ENCODE results near the gene LMOD2. TPM values are rescaled to one million over a fixed set of nuclear protein-coding genes. Genes with fewer than 3 reads are reported as not detected.

LMOD2 gene
- total RNA-seq, 1 experiment from 2014 or later, result not detected

GRCh38 chr7:123680580-123680979, 24.9 kb downstream of the LMOD2 start:
- Histone ChIP-seq H3K27me3 (ENCODE audit: insufficient read depth, low read length) (no peaks in the 10 kb centered on the region), H3K9me3 (ENCODE audit: control insufficient read depth in 1 of 2, insufficient read depth in 1 of 2, low read depth in 1 of 2, low read length in 2 of 2) (no peaks in the 10 kb centered on the region), H3K9me2 (ENCODE audit: insufficient read depth) (no peaks in the 10 kb centered on the region), H3K27ac (ENCODE audit: low read depth, low read length) (no peak overlapping the region), H2AFZ (ENCODE audit: low read depth, low read length, poor library complexity, severe bottlenecking) (no peak overlapping the region), H3K4me2 (ENCODE audit: low read length) (no peak overlapping the region), H3K79me2 (ENCODE audit: insufficient read depth, low read length) (no peaks in the 10 kb centered on the region), H3K4me1 (ENCODE audit: control insufficient read depth in 1 of 2, insufficient read depth in 2 of 2, low read length in 2 of 2) (no peaks in the 10 kb centered on the region), H3K4me3 (replicated peaks in 1 of 2; ENCODE audit: low read depth in 1 of 2, low read length in 2 of 2) (no peak overlapping the region), H4K20me1 (ENCODE audit: insufficient read depth) (no peaks in the 10 kb centered on the region), H3K9ac (ENCODE audit: low read length) (no peak overlapping the region), H3K36me3 (ENCODE audit: control insufficient read depth in 1 of 2, insufficient read depth in 2 of 2, low read length in 2 of 2) (peaks cover 4 to 7% of the 10 kb centered on the region in 2 experiments; a peak in 3 of 4 replicates)
- DNase-seq (ENCODE audit: low read depth, low spot score) (no peak), ATAC-seq (no peak)
- POLR2A ChIA-PET, result no interaction called here
- TF ChIP-seq POLR2AphosphoS5 (IDR thresholded peaks at IDR 0.05; ENCODE audit: low read depth, low read length) (no peak), SRF (IDR thresholded peaks at IDR 0.05; ENCODE audit: low read depth) (no peak), ZFX (IDR thresholded peaks at IDR 0.05) (no peak), EZH2phosphoT487 (IDR thresholded peaks at IDR 0.05; ENCODE audit: borderline replicate concordance) (no peak), ELF1 (IDR thresholded peaks at IDR 0.05; ENCODE audit: borderline replicate concordance, low read depth) (no peak), CTCF (IDR thresholded peaks at IDR 0.05 in 2 of 3, conservative IDR thresholded peaks at IDR 0.05 in 1 of 3; ENCODE audit: borderline replicate concordance in 1 of 3, insufficient read depth in 1 of 3, low read depth in 2 of 3, low read length in 2 of 3) (no peak), YY1 (IDR thresholded peaks at IDR 0.05; ENCODE audit: extremely low read depth, insufficient replicate concordance, low read depth, low read length) (no peak)
- CTCF ChIA-PET, result no interaction called here
- no TSS peak for BruUV-seq (replicated peaks)
- RAD21 ChIA-PET (ENCODE audit: low non-redundant PET in 1 of 2, low total read pairs in 2 of 2, uncharacterized antibody in 2 of 2, unreplicated experiment in 2 of 2), result no interaction called here
- intact Hi-C loops (cut with micrococcal nuclease), result loop anchor here (5.0 kb wide), 2 partner anchors 98 to 188 kb away; no protein-coding TSS in a partner anchor

GRCh38 chr7:123681561-123681960, 25.9 kb downstream of the LMOD2 start:
- TF ChIP-seq JUND (IDR thresholded peaks at IDR 0.05), result no peak
- no peak overlapping the region for H3K27ac ChIP-seq (ENCODE audit: low read depth, low read length)
- no peak overlapping the region for H2AFZ ChIP-seq (ENCODE audit: low read depth, low read length, poor library complexity, severe bottlenecking)
- H3K9me3 ChIP-seq (ENCODE audit: control insufficient read depth in 1 of 2, insufficient read depth in 1 of 2, low read depth in 1 of 2, low read length in 2 of 2), result no peaks in the 10 kb centered on the region
- no peak overlapping the region for H3K4me2 ChIP-seq (ENCODE audit: low read length)
- POLR2A ChIA-PET, result no interaction called here
- intact Hi-C loops (cut with micrococcal nuclease), result loop anchor here (5.0 kb wide), 2 partner anchors 99 to 189 kb away; no protein-coding TSS in a partner anchor
- H3K4me3 ChIP-seq (replicated peaks in 1 of 2; ENCODE audit: low read depth in 1 of 2, low read length in 2 of 2), result no peak overlapping the region
- H4K20me1 ChIP-seq (ENCODE audit: insufficient read depth), result no peaks in the 10 kb centered on the region
- BruUV-seq (replicated peaks), result no TSS peak
- DNase-seq (ENCODE audit: low read depth, low spot score) (no peak), ATAC-seq (no peak)
- H3K36me3 ChIP-seq (ENCODE audit: control insufficient read depth in 1 of 2, insufficient read depth in 2 of 2, low read length in 2 of 2), result peaks cover 4 to 7% of the 10 kb centered on the region in 2 experiments; a peak in 3 of 4 replicates
- no peaks in the 10 kb centered on the region for H3K4me1 ChIP-seq (ENCODE audit: control insufficient read depth in 1 of 2, insufficient read depth in 2 of 2, low read length in 2 of 2)
- CTCF ChIA-PET, result interaction anchor here (1.6 kb wide), 1 partner anchor 12 kb away, joined by 8 read pairs; no protein-coding TSS in a partner anchor
- H3K79me2 ChIP-seq (ENCODE audit: insufficient read depth, low read length), result no peaks in the 10 kb centered on the region
- RAD21 ChIA-PET (ENCODE audit: low non-redundant PET in 1 of 2, low total read pairs in 2 of 2, uncharacterized antibody in 2 of 2, unreplicated experiment in 2 of 2), result no interaction called here
- no peaks in the 10 kb centered on the region for H3K9me2 ChIP-seq (ENCODE audit: insufficient read depth)
- H3K9ac ChIP-seq (ENCODE audit: low read length), result no peak overlapping the region
- H3K27me3 ChIP-seq (ENCODE audit: insufficient read depth, low read length), result no peaks in the 10 kb centered on the region

All from HCT116 (cell line).